OCI-LY1 (cell line): ENCODE data around the gene ARID3C.

Experiments used
- H2AFZ ChIP-seq: fragments of 200-600 bp; sonication (generic), shearing (Covaris generic); 2 replicates; pipeline ENCODE4 v1.6.0; 2014; ENCODE audit warnings: antibody characterized with exemption, mild to moderate bottlenecking, low read length
- H3F3A ChIP-seq: fragments of 200-600 bp; sonication (generic), shearing (Covaris generic); 2 replicates; pipeline ENCODE4 v1.6.0; 2014; ENCODE audit warnings: mild to moderate bottlenecking, antibody characterized with exemption, low read length, moderate library complexity; ENCODE audit not compliant: insufficient read depth
- H3K27ac ChIP-seq: fragments of 200-600 bp; sonication (generic); 2 replicates; pipeline ENCODE4 v1.5.1; 2014; ENCODE audit warnings: low read length, mixed run types, mild to moderate bottlenecking, low read depth; ENCODE audit not compliant: poor library complexity, severe bottlenecking
- H3K27me3 ChIP-seq: fragments of 200-600 bp; sonication (generic); 2 replicates; pipeline ENCODE4 v1.6.0; 2014; ENCODE audit warnings: antibody characterized with exemption, mild to moderate bottlenecking, low read length, moderate library complexity; ENCODE audit not compliant: insufficient read depth
- H3K36me3 ChIP-seq: fragments of 200-600 bp; sonication (generic); 2 replicates; pipeline ENCODE4 v1.6.1; 2014; ENCODE audit warnings: mild to moderate bottlenecking, antibody characterized with exemption, low read length, moderate library complexity, mixed read lengths; ENCODE audit not compliant: insufficient read depth
- H3K4me1 ChIP-seq: fragments of 200-600 bp; sonication (generic); 2 replicates; pipeline ENCODE4 v1.5.1; 2014; ENCODE audit warnings: mild to moderate bottlenecking, low read length, moderate library complexity; ENCODE audit not compliant: insufficient read depth, severe bottlenecking
- H3K4me2 ChIP-seq: fragments of 200-600 bp; sonication (generic), shearing (Covaris generic); 2 replicates; pipeline ENCODE4 v1.6.1; 2014; ENCODE audit warnings: low read length
- H3K4me3 ChIP-seq: fragments of 200-600 bp; sonication (generic); 2 replicates; pipeline ENCODE4 v1.5.1; 2014; ENCODE audit warnings: low read length, low read depth, mild to moderate bottlenecking, mixed read lengths; ENCODE audit not compliant: poor library complexity, severe bottlenecking
- H3K79me2 ChIP-seq: fragments of 200-600 bp; shearing (Covaris generic); 2 replicates; pipeline ENCODE4 v1.6.1; 2016; ENCODE audit warnings: mixed run types, low read length, mixed read lengths; ENCODE audit not compliant: insufficient read depth
- H3K9ac ChIP-seq: fragments of 200-600 bp; sonication (generic), shearing (Covaris generic); 2 replicates; pipeline ENCODE4 v1.6.1; 2014; ENCODE audit warnings: mild to moderate bottlenecking, low read length, mixed read lengths
- H3K9me2 ChIP-seq: fragments of 200-600 bp; sonication (generic), shearing (Covaris generic); 2 replicates; pipeline ENCODE4 v1.6.1; 2014; ENCODE audit warnings: low read depth, mild to moderate bottlenecking, low read length, mixed read lengths
- H3K9me3 ChIP-seq: fragments of 200-600 bp; shearing (Covaris generic); 2 replicates; pipeline ENCODE4 v1.6.1; 2014; ENCODE audit warnings: low read length, mixed read lengths
- H4K20me1 ChIP-seq: fragments of 200-600 bp; sonication (generic), shearing (Covaris generic); 2 replicates; pipeline ENCODE4 v1.6.0; 2016; ENCODE audit warnings: mild to moderate bottlenecking, low read length; ENCODE audit not compliant: insufficient read depth
- CTCF ChIP-seq: fragments of 200-600 bp; sonication (generic), shearing (Covaris generic); IDR thresholded peaks from 2 replicates; pipeline ENCODE4 v1.5.1; 2017; ENCODE audit warnings: mild to moderate bottlenecking, antibody characterized with exemption, low read length, moderate library complexity, mixed read lengths
- EZH2 ChIP-seq: fragments of 200-600 bp; sonication (generic), shearing (Covaris generic); IDR thresholded peaks from 2 replicates; pipeline ENCODE4 v1.8.0; 2017; ENCODE audit warnings: borderline replicate concordance, mixed run types, mild to moderate bottlenecking, antibody characterized with exemption, low read length, moderate library complexity, mixed read lengths

The ARID3C gene

GRCh38 chr9:34575241-34575640 is 53.6 kb downstream of the ARID3C start:
- peaks cover 16% of the 10 kb centered on the region for H3K27me3 ChIP-seq

GRCh38 chr9:34574571-34574970 is 54.3 kb downstream of the ARID3C start:
- no peaks in the 10 kb centered on the region for H3K9me3 ChIP-seq
- H3K36me3 ChIP-seq: no peaks in the 10 kb centered on the region
- H3K4me3 ChIP-seq: no peak overlapping the region
- TF ChIP-seq EZH2 (no peak), CTCF (no peak)
- peaks cover 16% of the 10 kb centered on the region for H3K27me3 ChIP-seq
- H3K4me1 ChIP-seq: no peaks in the 10 kb centered on the region
- H3K9me2 ChIP-seq: no peaks in the 10 kb centered on the region
- no peak overlapping the region for H3K4me2 ChIP-seq
- H2AFZ ChIP-seq: no peak overlapping the region
- no peaks in the 10 kb centered on the region for H3F3A ChIP-seq
- H3K9ac ChIP-seq: no peak overlapping the region
- H4K20me1 ChIP-seq: no peaks in the 10 kb centered on the region
- no peaks in the 10 kb centered on the region for H3K79me2 ChIP-seq
- H3K27ac ChIP-seq: no peak overlapping the region

More at GRCh38 chr9:34575241-34575640, 53.6 kb downstream of the ARID3C start:
- Histone ChIP-seq H4K20me1 (no peaks in the 10 kb centered on the region), H3K4me1 (no peaks in the 10 kb centered on the region), H3K79me2 (no peaks in the 10 kb centered on the region), H3K9me2 (no peaks in the 10 kb centered on the region), H3K36me3 (no peaks in the 10 kb centered on the region), H3K9me3 (no peaks in the 10 kb centered on the region), H3K4me3 (no peak overlapping the region), H2AFZ (no peak overlapping the region), H3F3A (no peaks in the 10 kb centered on the region), H3K27ac (no peak overlapping the region), H3K9ac (no peak overlapping the region), H3K4me2 (no peak overlapping the region)
- TF ChIP-seq CTCF (no peak), EZH2 (no peak)

- Histone ChIP-seq H3K27me3 (peaks cover 16% of the 10 kb centered on the region), H3K4me3 (no peak overlapping the region), H2AFZ (no peak overlapping the region), H4K20me1 (no peaks in the 10 kb centered on the region), H3K79me2 (no peaks in the 10 kb centered on the region), H3K9me2 (no peaks in the 10 kb centered on the region), H3F3A (no peaks in the 10 kb centered on the region), H3K36me3 (no peaks in the 10 kb centered on the region), H3K4me2 (no peak overlapping the region), H3K9me3 (no peaks in the 10 kb centered on the region), H3K27ac (no peak overlapping the region), H3K9ac (no peak overlapping the region), H3K4me1 (no peaks in the 10 kb centered on the region)
- TF ChIP-seq EZH2 (no peak), CTCF (no peak)
Observed at GRCh38 chr9:34573599-34574325, 55.1 kb downstream of the ARID3C start.
